Fibroblast of the aortic adventitia (primary cell): Measurements from ENCODE around the gene OTOP2. TPM values are rescaled to one million over a fixed set of nuclear protein-coding genes. Genes with fewer than 3 reads are reported as not detected.
"Not testable (repeated sequence)": the region's sequence is repeated elsewhere in the genome, so short reads cannot be mapped to it uniquely, and the experiment has no call there.

Experiments
- DNase-seq: peaks from one replicate; pipeline ENCODE4 v3.0.0-alpha.2; 2010; ENCODE audit warnings: low read depth
- H3K4me3 ChIP-seq: 2 replicates; pipeline ENCODE4 v1.5.1; 2011; ENCODE audit warnings: low read depth, mild to moderate bottlenecking, control low read depth, low read length, moderate library complexity
- total RNA-seq: library from RNA; depleted of rRNA; stranded (reverse); fragments of >200 nt; gene quantifications from 2 replicates; pipeline ENCODE4 v1.2.3, GENCODE V29; 2012; ENCODE audit warnings: low replicate concordance
- TF ChIP-seq, protein P1 (sequence below): IDR thresholded peaks from 2 replicates; pipeline ENCODE4 v1.5.1; 2011; ENCODE audit warnings: mild to moderate bottlenecking, low read length, control low read depth, inconsistent platforms; ENCODE audit not compliant: insufficient read depth

The OTOP2 gene
- total RNA-seq, 1 donor = not detected

- TF ChIP-seq, protein P1, sequence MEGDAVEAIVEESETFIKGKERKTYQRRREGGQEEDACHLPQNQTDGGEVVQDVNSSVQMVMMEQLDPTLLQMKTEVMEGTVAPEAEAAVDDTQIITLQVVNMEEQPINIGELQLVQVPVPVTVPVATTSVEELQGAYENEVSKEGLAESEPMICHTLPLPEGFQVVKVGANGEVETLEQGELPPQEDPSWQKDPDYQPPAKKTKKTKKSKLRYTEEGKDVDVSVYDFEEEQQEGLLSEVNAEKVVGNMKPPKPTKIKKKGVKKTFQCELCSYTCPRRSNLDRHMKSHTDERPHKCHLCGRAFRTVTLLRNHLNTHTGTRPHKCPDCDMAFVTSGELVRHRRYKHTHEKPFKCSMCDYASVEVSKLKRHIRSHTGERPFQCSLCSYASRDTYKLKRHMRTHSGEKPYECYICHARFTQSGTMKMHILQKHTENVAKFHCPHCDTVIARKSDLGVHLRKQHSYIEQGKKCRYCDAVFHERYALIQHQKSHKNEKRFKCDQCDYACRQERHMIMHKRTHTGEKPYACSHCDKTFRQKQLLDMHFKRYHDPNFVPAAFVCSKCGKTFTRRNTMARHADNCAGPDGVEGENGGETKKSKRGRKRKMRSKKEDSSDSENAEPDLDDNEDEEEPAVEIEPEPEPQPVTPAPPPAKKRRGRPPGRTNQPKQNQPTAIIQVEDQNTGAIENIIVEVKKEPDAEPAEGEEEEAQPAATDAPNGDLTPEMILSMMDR = no peak
- no peak overlapping the region for H3K4me3 ChIP-seq
- no peak for DNase-seq
These were observed 41.0 kb downstream of the OTOP2 start for GRCh38 chr17:74964988-74965622.

- DNase-seq = no peak
- TF ChIP-seq, protein P1 = no peak
- no peak overlapping the region for H3K4me3 ChIP-seq
These were observed 44.3 kb downstream of the OTOP2 start for GRCh38 chr17:74968361-74968780.

- not testable (repeated sequence) for DNase-seq, H3K4me3 ChIP-seq
These were observed 45.4 kb downstream of the OTOP2 start for GRCh38 chr17:74969501-74969900.

DNA sequence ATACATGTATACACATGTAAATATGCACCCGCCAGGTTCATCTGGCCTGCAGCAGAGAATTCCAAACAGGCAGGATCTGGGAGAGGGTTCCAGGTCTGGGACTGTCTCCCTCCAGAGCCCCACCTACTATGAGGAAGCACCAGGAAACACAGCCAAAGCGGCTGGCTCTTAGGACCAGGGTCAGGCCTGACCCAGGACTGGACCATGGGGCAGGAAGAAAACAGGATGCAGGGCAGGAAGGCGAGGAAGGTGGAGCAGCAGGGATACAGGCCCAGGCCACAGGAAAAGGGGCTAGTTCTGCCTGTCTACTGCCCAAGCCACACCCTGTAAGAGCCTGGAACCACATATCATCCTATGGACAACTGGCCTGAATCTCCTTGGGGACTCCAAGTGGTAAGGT, 46.3 kb downstream of the OTOP2 start:
- TF ChIP-seq, protein P1 = no peak
- DNase-seq = no peak
- no peak overlapping the region for H3K4me3 ChIP-seq

DNA sequence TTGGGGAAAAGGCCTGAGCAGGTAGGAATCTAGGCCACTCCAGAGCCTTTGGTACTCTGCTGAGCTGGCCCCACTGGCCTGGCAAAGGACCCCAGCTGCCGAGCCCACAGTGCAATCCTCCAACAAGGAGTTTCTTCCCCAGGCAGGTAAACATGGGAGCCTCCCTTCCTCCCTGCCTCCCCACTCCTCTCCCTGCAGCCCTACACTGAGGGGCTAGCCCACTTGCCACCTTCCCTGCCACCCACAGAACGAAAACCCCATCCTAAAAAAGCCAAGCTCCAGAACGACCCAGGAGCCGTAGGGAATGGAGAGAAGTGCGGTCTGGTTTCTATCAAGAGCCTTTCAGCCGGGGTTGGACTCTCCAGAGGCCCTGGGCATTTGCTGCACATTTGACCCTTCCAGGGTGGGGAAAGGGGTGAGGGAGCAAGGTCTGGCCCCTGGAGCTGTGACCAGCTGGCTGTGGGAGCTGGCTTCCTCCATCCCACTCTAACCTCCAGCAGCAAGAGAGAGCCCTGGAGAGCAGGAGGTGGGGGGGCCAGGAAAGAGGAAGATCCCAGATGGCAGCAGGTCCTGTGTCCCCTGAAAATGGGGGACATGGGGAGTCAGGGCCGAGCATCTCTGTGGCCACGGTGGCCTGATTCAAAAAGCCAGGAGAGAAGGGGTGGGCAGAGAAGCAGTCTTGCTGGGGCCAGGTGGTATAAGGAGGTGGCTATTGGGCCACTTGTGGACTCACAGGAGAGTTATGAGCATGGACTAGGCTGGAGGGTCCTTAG, 47.2 kb downstream of the OTOP2 start:
- TF ChIP-seq, protein P1 = no peak
- H3K4me3 ChIP-seq = no peak overlapping the region
- DNase-seq = no peak

DNA sequence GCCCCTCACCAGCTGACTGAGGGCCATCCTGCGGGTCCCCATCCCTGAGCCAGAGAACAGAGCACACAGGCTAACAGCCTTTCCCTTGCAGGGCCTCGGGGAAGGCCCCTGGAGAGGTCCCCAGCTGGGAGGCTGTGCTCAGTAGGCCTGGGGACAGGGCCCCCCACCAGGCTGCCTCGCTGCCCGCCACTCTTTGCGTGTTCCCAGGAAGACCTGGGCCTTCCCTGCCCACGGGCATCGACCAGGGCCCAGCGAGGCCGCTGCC, 47.7 kb downstream of the OTOP2 start:
- TF ChIP-seq, protein P1 = no peak
- DNase-seq = no peak
- H3K4me3 ChIP-seq = no peak overlapping the region

- no peak for DNase-seq
- TF ChIP-seq, protein P1 = no peak
- H3K4me3 ChIP-seq = peak within 1 kb of the TSS; percentile 52
These were observed 48.3 kb downstream of the OTOP2 start, which contains the start of gene HID1 for GRCh38 chr17:74972107-74972972. TSS of gene HID1 (minus strand) at chr17:74972759. CDS start at chr17:74972656, 103 bp downstream.
